Measurements from ENCODE around the gene CRISPLD2. TPM values are rescaled to one million over a fixed set of nuclear protein-coding genes. Genes with fewer than 3 reads are reported as not detected.

CRISPLD2 gene
- total RNA-seq, 3 donors from 2014 or later (not counting 1 experiment from before 2014, with no cell fraction given), result 0.86 to 6.3 TPM; not detected in 1

GRCh38 chr16:84926462-84926861 lies 106.7 kb downstream of the CRISPLD2 start:
- no peak for TF ChIP-seq CTCF (IDR thresholded peaks at IDR 0.05)
- ATAC-seq, result no peak
- Mint-ChIP-seq H3K4me3 (no peak overlapping the region), H3K9me3 (no peaks in the 10 kb centered on the region), H3K27ac (no peak overlapping the region), H3K4me1 (peaks cover 0 to 9% of the 10 kb centered on the region in 2 donors), H3K36me3 (no peaks in the 10 kb centered on the region), H3K27me3 (ENCODE audit: low read depth in 2 of 2) (peaks cover 0 to 2% of the 10 kb centered on the region in 2 donors)
- Histone ChIP-seq H3K4me1 (ENCODE audit: control insufficient read depth, insufficient read depth, low read length) (peaks cover 4% of the 10 kb centered on the region), H3K27ac (ENCODE audit: low read length) (no peak overlapping the region), H3K36me3 (ENCODE audit: control insufficient read depth, insufficient read depth, low read length) (no peaks in the 10 kb centered on the region), H3K4me3 (ENCODE audit: low read length) (no peak overlapping the region), H3K27me3 (ENCODE audit: control insufficient read depth, insufficient read depth, low read length) (no peaks in the 10 kb centered on the region), H3K9me3 (ENCODE audit: control insufficient read depth, insufficient read depth, low read length) (peaks cover 15% of the 10 kb centered on the region)
- intact Hi-C loops (cut with micrococcal nuclease), result no loop called here
- DNase-seq, result no peak
- 72% methylated on average over 7 of the region's 7 CpGs for WGBS (ENCODE audit: insufficient coverage)

- no peak overlapping the region for H3K27ac Mint-ChIP-seq
- Histone ChIP-seq H3K4me3 (ENCODE audit: low read length) (no peak overlapping the region), H3K4me1 (ENCODE audit: control insufficient read depth, insufficient read depth, low read length) (peaks cover 4% of the 10 kb centered on the region), H3K9me3 (ENCODE audit: control insufficient read depth, insufficient read depth, low read length) (peaks cover 15% of the 10 kb centered on the region), H3K36me3 (ENCODE audit: control insufficient read depth, insufficient read depth, low read length) (no peaks in the 10 kb centered on the region), H3K27me3 (ENCODE audit: control insufficient read depth, insufficient read depth, low read length) (no peaks in the 10 kb centered on the region), H3K27ac (ENCODE audit: low read length) (no peak overlapping the region)
- no peaks in the 10 kb centered on the region for H3K36me3 Mint-ChIP-seq
- H3K4me1 Mint-ChIP-seq, result peaks cover 0 to 9% of the 10 kb centered on the region in 2 donors
- ATAC-seq (no peak), DNase-seq (no peak)
- WGBS (ENCODE audit: insufficient coverage), result 89% methylated on average over 34 of the region's 34 CpGs
- H3K9me3 Mint-ChIP-seq, result no peaks in the 10 kb centered on the region
- no peak overlapping the region for H3K4me3 Mint-ChIP-seq
- intact Hi-C loops (cut with micrococcal nuclease), result no loop called here
- no peak for TF ChIP-seq CTCF (IDR thresholded peaks at IDR 0.05)
- H3K27me3 Mint-ChIP-seq (ENCODE audit: low read depth in 2 of 2), result peaks cover 0 to 2% of the 10 kb centered on the region in 2 donors
Observed at GRCh38 chr16:84927621-84928591, 108.1 kb downstream of the CRISPLD2 start.

- DNase-seq, result no peak
- Histone ChIP-seq H3K4me1 (ENCODE audit: control insufficient read depth, insufficient read depth, low read length) (peaks cover 4% of the 10 kb centered on the region), H3K27me3 (ENCODE audit: control insufficient read depth, insufficient read depth, low read length) (no peaks in the 10 kb centered on the region), H3K27ac (ENCODE audit: low read length) (no peak overlapping the region), H3K36me3 (ENCODE audit: control insufficient read depth, insufficient read depth, low read length) (no peaks in the 10 kb centered on the region), H3K4me3 (ENCODE audit: low read length) (no peak overlapping the region), H3K9me3 (ENCODE audit: control insufficient read depth, insufficient read depth, low read length) (peaks cover 15% of the 10 kb centered on the region)
- H3K4me1 Mint-ChIP-seq, result peaks cover 0 to 9% of the 10 kb centered on the region in 2 donors
- no peaks in the 10 kb centered on the region for H3K9me3 Mint-ChIP-seq
- no peaks in the 10 kb centered on the region for H3K36me3 Mint-ChIP-seq
- 86% methylated on average over 15 of the region's 16 CpGs for WGBS (ENCODE audit: insufficient coverage)
- no peak for ATAC-seq
- H3K27me3 Mint-ChIP-seq (ENCODE audit: low read depth in 2 of 2), result peaks cover 0 to 2% of the 10 kb centered on the region in 2 donors
- TF ChIP-seq CTCF (IDR thresholded peaks at IDR 0.05), result no peak
- intact Hi-C loops (cut with micrococcal nuclease), result no loop called here
- peak overlapping the region; percentile 4 for H3K4me3 Mint-ChIP-seq
- H3K27ac Mint-ChIP-seq, result peak overlapping the region; percentile 58 to 75
Observed at GRCh38 chr16:84928679-84929420, 109.1 kb downstream of the CRISPLD2 start.

All from natural killer cell (primary cell).